Prostate gland (tissue), 2 donors: Measurements from ENCODE around the gene PBXIP1.

Source experiments
- POLR2A ChIP-seq: fragments of 450-650 bp; IDR thresholded peaks from one replicate; pipeline ENCODE4 v1.6.1; 2016; ENCODE audit warnings: antibody characterized with exemption, mild to moderate bottlenecking
- POLR2AphosphoS5 ChIP-seq: sonication (generic); formaldehyde crosslinking; IDR thresholded peaks from one replicate; pipeline ENCODE4 v1.6.1; 2017; ENCODE audit warnings: antibody characterized with exemption
- TF ChIP-seq, protein P1 (sequence below), 4 experiments: fragments of 200-600 bp in 2 of 4; fragments of 450-650 bp in 2 of 4; sonication (generic) in 2 of 4; IDR thresholded peaks; 1 replicate in 3 of 4; 2 replicates in 1 of 4; pipeline ENCODE4 v1.5.1; 2016 to 2019; ENCODE audit warnings: antibody characterized with exemption in 4 of 4, mild to moderate bottlenecking in 2 of 4, moderate library complexity in 2 of 4

DNA sequence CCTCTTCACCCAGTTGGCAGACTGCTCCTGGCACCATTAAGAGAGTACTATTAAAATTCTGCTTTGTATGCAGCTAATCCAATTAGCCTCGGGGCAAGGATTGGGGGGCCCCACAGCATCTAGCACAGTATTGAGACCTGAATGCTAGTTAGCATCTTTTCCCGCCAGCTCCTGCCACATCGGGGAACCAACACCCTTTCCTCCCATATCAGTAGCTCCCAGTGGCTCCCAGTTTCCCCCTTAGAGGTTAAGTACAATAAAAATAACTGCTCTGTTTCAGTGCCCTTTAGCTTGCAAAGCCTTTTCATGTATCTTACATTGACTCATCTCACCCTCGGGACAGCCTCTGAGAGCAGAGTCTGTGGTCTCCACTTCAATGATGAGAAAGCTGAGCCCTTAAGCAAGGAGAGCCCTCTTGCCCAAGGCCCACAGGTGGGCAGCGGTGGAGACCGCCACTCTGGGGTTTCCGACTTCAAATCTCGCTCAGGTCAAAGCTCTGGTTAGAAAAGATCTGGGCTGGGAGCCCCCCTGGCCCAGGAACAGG, 15.2 kb downstream of the PBXIP1 start:
- TF ChIP-seq, protein P1, sequence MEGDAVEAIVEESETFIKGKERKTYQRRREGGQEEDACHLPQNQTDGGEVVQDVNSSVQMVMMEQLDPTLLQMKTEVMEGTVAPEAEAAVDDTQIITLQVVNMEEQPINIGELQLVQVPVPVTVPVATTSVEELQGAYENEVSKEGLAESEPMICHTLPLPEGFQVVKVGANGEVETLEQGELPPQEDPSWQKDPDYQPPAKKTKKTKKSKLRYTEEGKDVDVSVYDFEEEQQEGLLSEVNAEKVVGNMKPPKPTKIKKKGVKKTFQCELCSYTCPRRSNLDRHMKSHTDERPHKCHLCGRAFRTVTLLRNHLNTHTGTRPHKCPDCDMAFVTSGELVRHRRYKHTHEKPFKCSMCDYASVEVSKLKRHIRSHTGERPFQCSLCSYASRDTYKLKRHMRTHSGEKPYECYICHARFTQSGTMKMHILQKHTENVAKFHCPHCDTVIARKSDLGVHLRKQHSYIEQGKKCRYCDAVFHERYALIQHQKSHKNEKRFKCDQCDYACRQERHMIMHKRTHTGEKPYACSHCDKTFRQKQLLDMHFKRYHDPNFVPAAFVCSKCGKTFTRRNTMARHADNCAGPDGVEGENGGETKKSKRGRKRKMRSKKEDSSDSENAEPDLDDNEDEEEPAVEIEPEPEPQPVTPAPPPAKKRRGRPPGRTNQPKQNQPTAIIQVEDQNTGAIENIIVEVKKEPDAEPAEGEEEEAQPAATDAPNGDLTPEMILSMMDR (IDR thresholded peaks at IDR 0.05): no peak
- TF ChIP-seq POLR2A (no peak), POLR2AphosphoS5 (no peak)
